Activated CD8-positive, alpha-beta memory T cell treated with anti-CD3 and anti-CD28 coated beads, Interleukin-2, amount 50 U/mL, for 48 hours (primary cell): Measurements from ENCODE around the gene NRG4.
"Not testable (repeated sequence)": the region's sequence is repeated elsewhere in the genome, so short reads cannot be mapped to it uniquely, and the experiment has no call there.

Source experiments
- DNase-seq: peaks from one replicate; pipeline ENCODE4 v3.0.0-alpha.2; 2020

NRG4 gene, protein sequence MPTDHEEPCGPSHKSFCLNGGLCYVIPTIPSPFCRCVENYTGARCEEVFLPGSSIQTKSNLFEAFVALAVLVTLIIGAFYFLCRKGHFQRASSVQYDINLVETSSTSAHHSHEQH

GRCh38 chr15:76011627-76012551 is at the start of gene NRG4:
Gene NRG4 (minus strand): TSS chr15:76012424. CDS start chr15:76011230, 1,194 bp downstream.
- no peak for DNase-seq

GRCh38 chr15:76061700-76062099 is 49.5 kb upstream of the NRG4 start:
- DNase-seq = no peak

DNA sequence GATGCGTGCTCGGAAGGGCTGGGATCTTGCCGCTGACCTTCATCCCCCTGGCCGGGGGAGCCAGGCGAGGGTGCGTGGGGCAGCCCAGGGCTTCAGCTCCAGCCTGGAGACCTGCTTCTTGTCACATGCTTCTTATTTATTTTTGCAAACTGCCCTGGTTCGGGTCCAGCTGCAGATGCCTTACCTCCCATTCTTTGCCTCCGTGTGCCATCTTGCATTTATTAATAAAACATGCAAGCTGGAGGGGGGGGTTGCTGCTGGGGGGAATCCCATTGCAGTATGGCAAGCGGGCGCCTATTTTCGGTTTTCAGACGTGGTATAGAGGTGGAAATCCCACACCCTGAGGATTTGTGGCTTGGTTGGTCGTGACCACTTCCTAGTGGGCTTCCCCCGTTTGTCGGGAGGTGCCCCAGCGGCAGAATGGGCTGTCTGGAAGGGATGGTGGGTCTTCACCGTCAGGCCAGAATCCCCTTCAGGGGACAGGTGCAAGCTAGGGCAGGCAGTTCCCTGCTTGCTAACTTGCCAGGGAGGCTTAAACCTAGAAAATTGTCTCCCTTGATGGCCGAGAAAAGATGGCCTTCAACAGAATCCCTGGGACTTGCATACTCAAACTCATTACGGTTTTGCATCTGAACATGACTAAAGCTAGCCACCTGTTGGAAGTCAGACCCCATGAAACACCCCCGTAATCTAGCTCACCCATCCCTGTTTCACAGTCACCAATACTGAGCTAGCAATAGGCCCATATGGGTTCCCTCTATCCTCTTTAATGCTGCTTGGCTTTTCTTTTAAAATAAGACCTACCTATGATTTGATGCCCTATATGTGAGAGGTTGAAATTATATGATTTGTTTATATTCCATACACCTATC is 48.1 kb upstream of the NRG4 start:
- DNase-seq = peak; percentile 66

DNA sequence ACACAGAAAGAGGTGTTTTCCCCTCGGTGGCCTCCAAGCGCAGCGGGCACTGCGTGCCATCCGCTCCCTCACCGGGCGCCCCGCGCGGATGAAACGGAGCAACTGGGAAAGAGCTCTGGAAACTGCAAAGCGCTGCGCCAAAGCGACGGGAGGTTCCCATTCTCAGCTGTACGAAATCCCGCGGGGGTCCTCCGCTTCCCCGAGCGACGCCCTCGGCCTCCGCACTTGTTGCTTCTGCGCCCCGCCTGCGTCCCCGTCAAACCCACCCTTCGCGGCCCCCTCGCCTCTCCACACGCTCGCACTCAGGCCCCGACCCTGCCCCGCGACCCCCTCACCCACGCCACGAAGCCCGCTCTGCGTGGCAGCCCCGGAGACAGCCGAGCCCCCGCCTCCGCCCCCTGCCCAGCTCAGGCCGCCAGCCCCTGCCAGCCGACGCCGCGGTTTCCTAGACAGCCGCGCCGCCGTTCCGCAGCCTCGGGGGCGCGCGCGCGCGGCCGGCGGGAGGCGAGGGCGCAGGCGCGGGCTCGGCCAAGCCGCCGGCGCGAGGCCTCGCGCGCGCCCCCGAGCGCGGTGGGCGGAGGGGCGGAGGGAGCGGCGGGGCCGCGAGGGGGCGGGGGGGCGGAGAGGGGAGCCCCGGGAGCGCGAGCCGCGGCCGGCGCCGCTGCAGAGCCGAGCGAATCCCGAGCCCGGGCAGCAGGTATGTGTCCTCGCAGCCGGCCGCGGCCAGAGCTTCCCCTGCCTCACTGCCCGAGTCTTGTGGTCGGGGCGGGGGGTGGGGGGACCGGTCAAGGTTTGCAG is 47.3 kb upstream of the NRG4 start, which contains the start of gene TMEM266:
TSS of gene TMEM266 (plus strand) at position 666 of the 798 bp plus-strand sequence. CDS start 74,279 bp downstream, outside the sequence.
- peak; percentile 59 for DNase-seq

DNA sequence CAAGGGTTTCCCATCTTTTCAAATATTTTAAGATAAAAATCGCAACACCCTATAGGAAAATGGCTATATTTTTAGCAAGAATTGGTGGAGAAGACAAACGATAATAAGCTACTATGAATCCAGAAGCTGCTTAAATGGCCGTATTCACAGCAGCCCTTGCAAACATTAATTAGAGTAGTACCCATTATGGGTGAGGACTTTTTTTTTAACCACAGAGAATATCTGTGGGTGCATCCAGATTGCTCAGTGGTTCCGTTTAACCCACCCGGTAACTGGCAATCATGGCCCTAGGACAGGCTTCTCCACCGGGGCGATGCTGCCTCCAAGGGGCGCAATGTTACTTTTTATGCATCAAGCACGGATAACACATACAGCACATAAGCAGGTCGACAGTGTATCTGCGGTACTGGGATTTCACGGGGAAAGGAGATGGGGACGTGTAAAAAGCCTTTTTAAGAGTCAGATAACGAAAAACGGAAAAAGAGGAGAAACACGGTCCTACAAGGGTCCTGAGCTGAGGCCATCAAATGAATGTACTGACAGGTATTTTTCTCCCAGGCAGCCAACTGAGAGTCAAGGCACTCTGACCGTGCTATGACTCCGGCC is 46.6 kb upstream of the NRG4 start:
- peak; percentile 55 for DNase-seq

- peak; percentile 55 for DNase-seq
Observed at GRCh38 chr15:76057332-76058000, 45.2 kb upstream of the NRG4 start.

GRCh38 chr15:76056931-76057330 is 44.7 kb upstream of the NRG4 start:
- no peak for DNase-seq

DNA sequence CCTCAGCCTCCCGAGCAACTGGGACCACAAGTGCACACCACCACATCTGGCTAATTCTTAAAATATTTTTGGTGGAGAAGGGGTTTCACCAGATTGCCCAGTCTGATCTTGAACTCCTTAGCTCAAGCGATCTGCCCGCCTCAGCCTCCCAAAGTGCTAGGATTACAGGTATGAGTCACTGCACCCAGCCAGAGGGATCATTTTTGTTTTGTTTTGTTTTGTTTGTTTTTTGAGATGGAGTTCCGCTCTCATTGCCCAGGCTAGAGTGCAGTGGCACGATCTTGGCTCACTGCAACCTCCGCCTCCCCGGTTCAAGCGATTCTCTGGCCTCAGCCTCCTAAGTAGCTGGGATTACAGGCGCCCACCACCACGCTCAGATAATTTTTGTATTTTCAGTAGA is 42.0 kb upstream of the NRG4 start:
- DNase-seq = not testable (repeated sequence)

DNA sequence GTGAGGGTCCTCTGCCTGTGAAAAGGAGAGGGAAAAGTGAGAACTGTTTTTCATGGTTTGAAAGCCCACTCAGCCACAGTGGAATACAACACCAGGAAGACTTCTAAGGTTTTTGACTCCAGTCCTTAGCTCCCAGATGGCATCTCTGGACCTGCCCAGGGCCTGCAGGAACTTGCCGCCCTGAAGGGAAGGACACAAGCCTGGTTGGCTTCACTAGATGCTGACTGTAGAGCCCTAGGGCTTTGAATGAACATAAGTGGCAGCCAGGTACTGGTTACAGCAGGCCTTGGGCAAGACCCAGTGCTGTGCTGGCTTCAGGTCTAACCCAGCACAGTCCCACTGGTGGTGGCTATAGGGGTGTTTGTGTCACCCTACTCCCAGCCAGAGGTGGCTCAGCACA is 26.3 kb upstream of the NRG4 start:
- no peak for DNase-seq

DNA sequence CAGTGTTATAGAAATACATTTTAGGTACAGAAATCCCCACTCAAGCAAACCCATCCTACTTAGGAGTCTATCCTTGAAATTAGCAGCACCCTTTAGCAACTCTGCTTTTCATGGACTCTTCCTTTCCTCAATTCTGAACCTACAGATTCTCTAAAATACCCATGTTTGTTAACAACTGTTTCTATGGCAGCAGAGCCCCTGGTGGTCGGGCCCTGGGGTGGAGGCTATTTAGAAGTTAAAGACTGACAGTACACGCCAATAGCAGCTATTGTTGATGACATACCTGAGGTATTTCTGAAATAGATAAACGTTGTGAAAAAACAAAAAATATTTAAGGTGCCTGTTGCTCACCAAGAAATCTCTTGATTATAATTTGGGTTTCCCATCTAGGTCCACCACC is 23.4 kb upstream of the NRG4 start:
- DNase-seq = no peak

DNA sequence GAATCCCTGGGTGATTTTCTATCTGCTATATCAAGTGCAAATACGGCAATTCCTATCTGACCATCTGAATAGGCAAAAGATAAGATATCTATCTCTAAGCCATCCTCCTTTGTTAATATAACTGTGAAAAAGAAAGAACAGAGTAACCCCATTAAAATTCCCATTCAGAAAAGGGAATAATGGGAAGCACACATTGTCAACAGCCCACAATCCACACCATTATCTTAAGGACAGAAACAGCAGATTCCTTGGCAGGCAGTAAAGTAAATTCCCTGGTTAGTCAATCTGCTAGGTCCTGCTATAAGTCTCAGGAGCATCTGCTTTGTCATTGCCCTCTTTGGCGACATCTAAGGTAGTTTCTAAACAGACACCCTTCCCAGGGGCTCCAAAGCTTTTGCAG is 21.9 kb upstream of the NRG4 start:
- DNase-seq = no peak

DNA sequence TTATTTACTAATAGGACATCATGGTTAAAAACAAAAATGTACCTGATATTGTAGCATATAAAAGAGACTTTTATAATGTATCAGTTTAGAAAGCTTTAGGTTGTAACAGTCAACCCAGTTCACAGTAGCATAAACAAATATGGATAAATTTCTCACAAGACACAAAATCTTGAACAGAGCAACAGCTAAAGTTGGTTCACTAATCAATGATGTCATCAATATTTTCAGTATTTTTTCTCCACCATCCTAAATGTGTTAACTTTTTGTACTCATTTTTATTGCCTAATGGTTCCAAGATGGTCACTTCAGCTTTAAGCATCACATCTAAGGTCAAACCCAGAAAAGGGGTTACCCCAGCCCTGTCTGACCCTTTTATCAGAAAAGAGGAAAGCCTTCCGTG is 21.2 kb upstream of the NRG4 start:
- no peak for DNase-seq

- DNase-seq = no peak
Observed at GRCh38 chr15:76032046-76032445, 19.8 kb upstream of the NRG4 start.

DNA sequence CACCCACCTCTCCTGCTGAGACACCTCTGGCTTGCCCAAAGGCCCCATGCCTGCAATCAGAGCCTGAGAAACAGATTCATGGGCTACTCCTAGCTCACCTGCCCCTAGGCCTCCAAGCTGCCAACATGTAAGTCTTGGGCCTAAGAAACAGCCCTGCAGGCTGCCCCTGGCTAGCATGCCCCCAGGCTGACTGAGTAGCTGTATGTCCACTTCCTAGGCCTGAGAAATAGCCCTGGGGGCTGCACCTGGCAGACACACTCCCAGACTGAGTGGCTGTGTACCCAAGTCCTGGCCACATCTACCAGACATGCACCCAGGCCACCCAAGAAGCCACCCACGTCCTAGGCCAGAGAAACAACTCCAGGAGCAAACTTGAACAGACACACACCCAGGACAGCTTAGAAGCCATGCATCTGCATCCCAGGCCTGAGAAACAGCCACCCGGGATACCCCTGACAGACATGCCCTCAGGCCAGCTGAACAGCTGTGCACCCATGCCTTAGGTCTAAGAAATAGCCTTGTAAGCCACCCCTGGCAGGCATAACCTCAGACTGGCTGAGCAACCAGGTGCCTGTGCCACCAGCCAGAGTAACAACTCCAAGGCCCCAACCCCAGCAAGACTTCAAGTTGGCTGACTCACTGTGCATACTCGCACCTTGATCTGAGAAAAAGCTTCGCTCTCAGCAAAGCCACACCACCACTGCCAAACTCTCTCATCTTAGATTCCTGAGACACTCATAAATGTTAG is 12.0 kb upstream of the NRG4 start:
- no peak for DNase-seq

GRCh38 chr15:76013470-76013869 is 1.2 kb upstream of the NRG4 start:
- DNase-seq = not testable (repeated sequence)

- DNase-seq = no peak
Observed at GRCh38 chr15:76010613-76011012, 1.6 kb downstream of the NRG4 start.

DNA sequence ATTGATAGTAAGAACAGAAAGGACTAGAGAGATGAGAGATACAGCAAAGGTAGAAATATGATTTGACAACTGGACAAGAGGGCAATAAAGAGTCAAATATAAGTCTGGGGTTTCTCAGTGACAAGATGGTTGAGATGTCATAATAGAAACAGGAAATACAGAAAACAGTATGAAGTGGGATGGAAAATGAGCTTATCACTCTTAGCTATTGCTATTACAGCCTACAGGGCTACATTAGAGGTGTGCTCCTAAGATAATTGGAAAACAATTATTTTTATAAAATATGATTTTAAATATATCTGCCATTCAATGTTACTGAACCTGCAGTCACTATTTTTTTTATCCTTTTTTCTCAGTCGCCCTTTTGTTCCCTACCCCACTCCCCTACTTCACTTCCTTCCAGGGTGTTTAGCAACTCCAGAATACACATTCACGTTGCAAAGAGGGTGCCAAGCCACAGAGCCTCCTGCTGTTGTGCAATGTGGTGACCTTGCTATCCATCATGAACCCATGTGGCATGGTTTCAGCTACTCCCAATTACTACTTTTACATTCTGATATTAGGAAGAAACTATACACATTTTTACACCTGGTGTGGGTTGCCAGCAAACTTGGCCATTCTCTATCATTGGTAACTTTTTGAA is 6.0 kb downstream of the NRG4 start:
- DNase-seq = no peak

GRCh38 chr15:76003364-76003763 is 8.9 kb downstream of the NRG4 start:
- DNase-seq = no peak

DNA sequence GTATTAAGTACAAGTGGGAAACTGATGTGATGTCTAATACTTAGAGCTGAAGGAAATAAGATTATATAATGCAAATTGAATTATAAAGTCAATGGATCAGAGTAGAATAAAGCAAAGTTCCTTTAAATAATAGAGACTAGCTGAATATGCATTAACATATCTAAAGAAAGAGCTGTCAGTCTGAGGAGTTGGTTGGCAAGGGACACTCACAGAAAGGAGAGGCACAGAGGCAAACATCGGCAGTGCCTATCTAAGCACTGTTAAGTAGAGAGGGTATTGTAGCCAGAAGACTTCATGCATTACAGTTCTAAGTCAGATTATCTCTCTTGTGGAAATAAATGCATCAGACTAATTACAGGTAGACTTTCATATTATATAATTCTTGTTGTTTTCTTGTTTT is 16.6 kb downstream of the NRG4 start:
- DNase-seq = no peak

- no peak for DNase-seq
Observed at GRCh38 chr15:75994220-75994619, 18.0 kb downstream of the NRG4 start.
